Uterus (tissue), 4 donors: Measurements from ENCODE around the gene SHOC2. TPM values are rescaled to one million over a fixed set of nuclear protein-coding genes. Genes with fewer than 3 reads are reported as not detected.

ENCODE experiments used
- DNase-seq, 2 donors: peaks; one replicate each; pipeline ENCODE4 v3.0.0-alpha.2; 2019 to 2020
- H3K27ac ChIP-seq, 2 donors: fragments of 200-600 bp; sonication (generic); 1 replicate in 1 of 2; 2 replicates in 1 of 2; pipeline ENCODE4 v1.5.1; 2016 to 2018
- H3K27me3 ChIP-seq, 2 donors: fragments of 200-600 bp; sonication (generic); one replicate each; pipeline ENCODE4 v1.5.1; 2018 to 2019; ENCODE audit warnings: control low read depth in 1 of 2
- H3K36me3 ChIP-seq, 2 donors: fragments of 200-600 bp; sonication (generic); one replicate each; pipeline ENCODE4 v1.5.1; 2019; ENCODE audit warnings: control low read depth in 1 of 2
- H3K4me1 ChIP-seq, 2 donors: fragments of 200-600 bp; sonication (generic); one replicate each; pipeline ENCODE4 v1.5.1; 2018 to 2019; ENCODE audit warnings: control low read depth in 1 of 2
- H3K4me3 ChIP-seq, 2 donors: fragments of 200-600 bp; sonication (generic); 1 replicate in 1 of 2; 2 replicates in 1 of 2; pipeline ENCODE4 v1.5.1; 2018 to 2019; ENCODE audit warnings: mild to moderate bottlenecking in 1 of 2
- H3K9me3 ChIP-seq, 2 donors: fragments of 200-600 bp; sonication (generic); one replicate each; pipeline ENCODE4 v1.5.1; 2019; ENCODE audit warnings: control low read depth in 1 of 2
- POLR2A ChIP-seq, 2 donors: fragments of 450-650 bp; IDR thresholded peaks; one replicate each; pipeline ENCODE4 v1.6.1; 2016; ENCODE audit warnings: antibody characterized with exemption in 2 of 2, mild to moderate bottlenecking in 1 of 2, moderate library complexity in 1 of 2
- intact Hi-C: fragments of 100-400 bp; cut with DNase I; formaldehyde crosslinking; loops from one replicate; pipeline ENCODE4 v1.15.1; 2023; ENCODE audit warnings: low total_unique reads
- total RNA-seq, 4 donors: library from RNA; depleted of rRNA in 3 of 4; stranded (reverse); fragments of >200 nt in 3 of 4; gene quantifications; one replicate each; pipeline versions ENCODE4 v1.1.0 to v1.2.4, GENCODE V29; 2014 to 2023
- TF ChIP-seq, protein P1 (sequence below), 4 experiments: fragments of 200-600 bp in 2 of 4; fragments of 450-650 bp in 2 of 4; sonication (generic) in 2 of 4; IDR thresholded peaks; one replicate each; pipeline ENCODE4 v1.5.1; 2016 to 2019; ENCODE audit warnings: antibody characterized with exemption in 4 of 4, mild to moderate bottlenecking in 2 of 4, moderate library complexity in 1 of 4
- donor health status: DM: yes; HTN: yes; CAD: no.

SHOC2 gene
- total RNA-seq, 4 donors from 2014 or later: 21.3 to 114 (median 92.5) TPM

GRCh38 chr10:110947061-110947595 is 27.7 kb downstream of the SHOC2 start:
- Histone ChIP-seq H3K27ac (no peak overlapping the region), H3K36me3 (no peaks in the 10 kb centered on the region), H3K4me3 (no peak overlapping the region), H3K27me3 (no peaks in the 10 kb centered on the region), H3K4me1 (peaks cover 0 to 5% of the 10 kb centered on the region in 2 donors), H3K9me3 (no peaks in the 10 kb centered on the region)
- DNase-seq: no peak
- intact Hi-C loops: no loop called here
- TF ChIP-seq POLR2A (IDR thresholded peaks at IDR 0.05): no peak
- TF ChIP-seq, protein P1, sequence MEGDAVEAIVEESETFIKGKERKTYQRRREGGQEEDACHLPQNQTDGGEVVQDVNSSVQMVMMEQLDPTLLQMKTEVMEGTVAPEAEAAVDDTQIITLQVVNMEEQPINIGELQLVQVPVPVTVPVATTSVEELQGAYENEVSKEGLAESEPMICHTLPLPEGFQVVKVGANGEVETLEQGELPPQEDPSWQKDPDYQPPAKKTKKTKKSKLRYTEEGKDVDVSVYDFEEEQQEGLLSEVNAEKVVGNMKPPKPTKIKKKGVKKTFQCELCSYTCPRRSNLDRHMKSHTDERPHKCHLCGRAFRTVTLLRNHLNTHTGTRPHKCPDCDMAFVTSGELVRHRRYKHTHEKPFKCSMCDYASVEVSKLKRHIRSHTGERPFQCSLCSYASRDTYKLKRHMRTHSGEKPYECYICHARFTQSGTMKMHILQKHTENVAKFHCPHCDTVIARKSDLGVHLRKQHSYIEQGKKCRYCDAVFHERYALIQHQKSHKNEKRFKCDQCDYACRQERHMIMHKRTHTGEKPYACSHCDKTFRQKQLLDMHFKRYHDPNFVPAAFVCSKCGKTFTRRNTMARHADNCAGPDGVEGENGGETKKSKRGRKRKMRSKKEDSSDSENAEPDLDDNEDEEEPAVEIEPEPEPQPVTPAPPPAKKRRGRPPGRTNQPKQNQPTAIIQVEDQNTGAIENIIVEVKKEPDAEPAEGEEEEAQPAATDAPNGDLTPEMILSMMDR (IDR thresholded peaks at IDR 0.05): no peak

DNA sequence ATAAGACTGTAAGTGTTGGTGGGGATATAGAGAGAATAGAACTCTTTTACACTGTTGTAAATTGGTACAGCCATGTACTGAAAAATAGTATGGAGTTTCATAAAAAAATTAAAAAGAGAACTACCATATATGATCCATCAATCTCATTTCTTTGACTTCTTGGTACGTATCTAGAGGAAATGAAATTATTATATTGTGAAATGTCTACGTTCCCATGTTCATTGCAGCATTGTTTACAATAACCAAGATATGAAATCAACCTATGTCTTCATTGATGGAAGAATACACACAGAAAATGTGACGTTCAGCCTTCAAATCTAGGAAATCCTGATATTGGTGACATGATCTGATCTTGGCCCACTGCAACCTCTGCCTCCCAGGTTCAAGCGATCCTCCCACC is 32.0 kb downstream of the SHOC2 start:
- no peaks in the 10 kb centered on the region for H3K27me3 ChIP-seq
- H3K9me3 ChIP-seq: no peaks in the 10 kb centered on the region
- no peak overlapping the region for H3K27ac ChIP-seq
- no peak for DNase-seq
- H3K36me3 ChIP-seq: no peaks in the 10 kb centered on the region
- H3K4me3 ChIP-seq: no peak overlapping the region
- intact Hi-C loops: no loop called here
- TF ChIP-seq POLR2A (IDR thresholded peaks at IDR 0.05): no peak
- TF ChIP-seq, protein P1 (IDR thresholded peaks at IDR 0.05): no peak
- H3K4me1 ChIP-seq: no peaks in the 10 kb centered on the region

DNA sequence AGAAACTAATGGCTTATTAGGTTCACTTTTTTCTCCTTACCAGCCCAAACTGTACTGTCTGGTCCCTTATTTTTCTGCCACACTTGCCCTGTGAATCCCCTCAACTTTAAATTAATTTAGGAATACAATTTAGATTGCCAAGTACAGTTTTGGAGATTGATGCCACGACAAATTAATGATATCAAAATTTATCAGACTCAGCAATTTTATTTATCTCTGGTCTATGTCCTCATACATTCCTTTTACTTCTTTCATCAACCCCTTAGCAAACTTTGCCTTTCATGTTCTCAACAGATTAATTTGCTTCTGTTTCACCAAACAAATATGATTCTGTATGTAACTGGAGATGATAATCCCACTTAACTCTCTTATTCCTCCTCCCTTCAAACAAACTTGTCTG is 38.2 kb downstream of the SHOC2 start:
- Histone ChIP-seq H3K4me1 (no peaks in the 10 kb centered on the region), H3K27me3 (no peaks in the 10 kb centered on the region), H3K36me3 (no peaks in the 10 kb centered on the region), H3K27ac (no peak overlapping the region), H3K9me3 (no peaks in the 10 kb centered on the region), H3K4me3 (no peak overlapping the region)
- TF ChIP-seq, protein P1 (IDR thresholded peaks at IDR 0.05): no peak
- no peak for TF ChIP-seq POLR2A (IDR thresholded peaks at IDR 0.05)
- intact Hi-C loops: no loop called here
- DNase-seq: no peak

GRCh38 chr10:110959379-110960332 is 40.3 kb downstream of the SHOC2 start:
- Histone ChIP-seq H3K9me3 (no peaks in the 10 kb centered on the region), H3K27me3 (no peaks in the 10 kb centered on the region), H3K36me3 (no peaks in the 10 kb centered on the region), H3K4me3 (no peak overlapping the region), H3K27ac (no peak overlapping the region), H3K4me1 (no peaks in the 10 kb centered on the region)
- intact Hi-C loops: no loop called here
- no peak for DNase-seq
- TF ChIP-seq, protein P1 (IDR thresholded peaks at IDR 0.05): no peak
- no peak for TF ChIP-seq POLR2A (IDR thresholded peaks at IDR 0.05)

DNA sequence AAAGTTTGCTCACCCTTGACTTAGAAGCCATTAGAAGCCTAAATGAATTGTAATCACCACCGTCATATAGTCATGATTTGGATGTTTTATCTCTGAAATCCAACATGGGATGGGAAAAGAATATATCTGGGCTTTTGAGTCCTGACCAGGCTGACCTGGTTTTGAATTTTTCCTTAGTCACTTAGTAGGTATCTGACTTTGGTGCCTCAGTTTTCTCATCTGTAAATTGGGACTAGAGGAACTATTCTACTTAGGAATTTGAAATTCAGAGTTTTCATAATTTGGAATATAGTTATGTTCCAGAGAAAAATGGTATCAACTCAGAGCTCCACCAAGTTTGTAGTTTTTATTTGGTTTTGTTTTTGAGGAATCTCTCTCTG is 40.9 kb downstream of the SHOC2 start:
- Histone ChIP-seq H3K27ac (no peak overlapping the region), H3K36me3 (no peaks in the 10 kb centered on the region), H3K9me3 (no peaks in the 10 kb centered on the region), H3K4me1 (no peaks in the 10 kb centered on the region), H3K4me3 (no peak overlapping the region), H3K27me3 (no peaks in the 10 kb centered on the region)
- no peak for DNase-seq
- TF ChIP-seq, protein P1 (IDR thresholded peaks at IDR 0.05): no peak
- no peak for TF ChIP-seq POLR2A (IDR thresholded peaks at IDR 0.05)
- intact Hi-C loops: no loop called here
